A549 (cell line): ENCODE results near the gene BSND.

Source experiments
- CTCF ChIP-seq: fragments of >200 bp; sonication (Bioruptor Twin); formaldehyde crosslinking; IDR thresholded peaks from 3 replicates; pipeline ENCODE4 v1.5.1; 2016
- ESRRA ChIP-seq: fragments of 150-350 bp; IDR thresholded peaks from 2 replicates; pipeline ENCODE4 v1.6.1; 2014; ENCODE audit warnings: mild to moderate bottlenecking, low read length, borderline replicate concordance
- MAX ChIP-seq: IDR thresholded peaks from 2 replicates; pipeline ENCODE4 v1.6.1; 2012
- NFE2L2 ChIP-seq: fragments of 150-350 bp; conservative IDR thresholded peaks from 2 replicates; pipeline ENCODE4 v1.6.1; 2014; ENCODE audit warnings: low read length
- POLR2A ChIP-seq: IDR thresholded peaks from 2 replicates; pipeline ENCODE4 v1.6.1; 2012; ENCODE audit warnings: mild to moderate bottlenecking, low read length
- POLR2AphosphoS2 ChIP-seq: conservative IDR thresholded peaks from 2 replicates; pipeline ENCODE4 v1.6.1; 2012; ENCODE audit warnings: low read length, improper control_type of control experiment, inconsistent platforms
- RAD21 ChIP-seq, 2 experiments: fragments of >200 bp in 1 of 2; sonication (Bioruptor Twin) in 1 of 2; formaldehyde crosslinking in 1 of 2; IDR thresholded peaks in 1 of 2; conservative IDR thresholded peaks in 1 of 2; 2 replicates in 1 of 2; 3 replicates in 1 of 2; pipeline ENCODE4 v1.6.1; 2012 to 2018; ENCODE audit warnings: inconsistent platforms in 1 of 2
- SMC3 ChIP-seq: fragments of >200 bp; sonication (Bioruptor Twin); formaldehyde crosslinking; IDR thresholded peaks from 3 replicates; pipeline ENCODE4 v1.6.1; 2018; ENCODE audit warnings: inconsistent platforms

GRCh38 chr1:54951810-54952226 lies 46.9 kb upstream of the BSND start:
- TF ChIP-seq SMC3, result no peak
- TF ChIP-seq RAD21 (conservative IDR thresholded peaks at IDR 0.05 in 1 of 2, IDR thresholded peaks at IDR 0.05 in 1 of 2), result no peak
- TF ChIP-seq POLR2AphosphoS2, result no peak
- no peak for TF ChIP-seq CTCF
- no peak for TF ChIP-seq POLR2A
- no peak for TF ChIP-seq MAX
- TF ChIP-seq NFE2L2, result no peak
- TF ChIP-seq ESRRA, result no peak
